Heart left ventricle (tissue), 13 donors: ENCODE results near the gene ABTB2.

Source experiments
- POLR2A ChIP-seq, 2 donors: fragments of 450-650 bp; IDR thresholded peaks; one replicate each; pipeline ENCODE4 v1.6.1; 2017; ENCODE audit warnings: antibody characterized with exemption in 2 of 2, mild to moderate bottlenecking in 2 of 2, moderate library complexity in 2 of 2
- TF ChIP-seq, protein P1 (sequence below), 12 donors: fragments of 200-600 bp; sonication (generic) in 4 of 12; IDR thresholded peaks; one replicate each; pipeline versions ENCODE4 v1.5.0 to v1.8.0; 2018 to 2022; ENCODE audit warnings: antibody characterized with exemption in 12 of 12, mild to moderate bottlenecking in 5 of 12
- donor health status: ischemic (EF 13 %, LVEDD 7.1; RV severe dilation, severe dysfunction).
- donor health status: DM: no; HTN: yes; CAD: no.
- donor health status: DM: no; HTN: no; CAD: no.
- donor health status: ischemic (EF 25% LVEDD 6.9; RV normal size, moderate dysfunction).
- donor health status: ischemic (EF 25% LVEDD 5.7; RV mildly dilated, moderate dysfunction).
- donor health status: ischemic (EF 35%, LVEDD 5.7; RV mildly dilated, moderate dysfunction).
- donor health status: nonischemic (EF 11% LVEDD 7.7; RV severe dilation, severe dysfunction).
- donor health status: DM: yes; HTN: yes; CAD: no.
- donor health status: PGD.
- donor health status: ischemic (EF 29% LVEDD 5.4; RV normal size, mild dysfunction).
- donor health status: nonischemic (EF 23%, LVEDD 6.1; RV moderate dilation, normal function).

DNA sequence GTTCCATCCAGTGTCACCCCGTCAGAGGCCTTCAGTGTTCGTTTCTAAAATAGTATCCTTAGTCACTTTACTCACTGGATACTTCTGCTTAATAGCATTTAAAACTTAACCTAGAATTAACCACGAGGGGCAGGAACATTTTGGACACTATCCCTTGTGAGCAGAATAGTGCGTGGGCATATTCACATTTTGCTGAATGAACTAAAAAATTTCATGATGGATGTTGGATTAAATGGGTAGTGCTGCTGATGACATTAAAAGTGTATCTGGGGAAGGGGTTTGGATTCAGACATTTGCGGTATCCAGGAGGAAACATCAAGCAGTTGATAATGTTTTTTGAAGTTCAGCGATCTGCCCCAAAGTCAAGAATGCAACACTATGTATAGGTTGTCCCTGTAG lies 253.1 kb downstream of the ABTB2 start:
- TF ChIP-seq, protein P1, sequence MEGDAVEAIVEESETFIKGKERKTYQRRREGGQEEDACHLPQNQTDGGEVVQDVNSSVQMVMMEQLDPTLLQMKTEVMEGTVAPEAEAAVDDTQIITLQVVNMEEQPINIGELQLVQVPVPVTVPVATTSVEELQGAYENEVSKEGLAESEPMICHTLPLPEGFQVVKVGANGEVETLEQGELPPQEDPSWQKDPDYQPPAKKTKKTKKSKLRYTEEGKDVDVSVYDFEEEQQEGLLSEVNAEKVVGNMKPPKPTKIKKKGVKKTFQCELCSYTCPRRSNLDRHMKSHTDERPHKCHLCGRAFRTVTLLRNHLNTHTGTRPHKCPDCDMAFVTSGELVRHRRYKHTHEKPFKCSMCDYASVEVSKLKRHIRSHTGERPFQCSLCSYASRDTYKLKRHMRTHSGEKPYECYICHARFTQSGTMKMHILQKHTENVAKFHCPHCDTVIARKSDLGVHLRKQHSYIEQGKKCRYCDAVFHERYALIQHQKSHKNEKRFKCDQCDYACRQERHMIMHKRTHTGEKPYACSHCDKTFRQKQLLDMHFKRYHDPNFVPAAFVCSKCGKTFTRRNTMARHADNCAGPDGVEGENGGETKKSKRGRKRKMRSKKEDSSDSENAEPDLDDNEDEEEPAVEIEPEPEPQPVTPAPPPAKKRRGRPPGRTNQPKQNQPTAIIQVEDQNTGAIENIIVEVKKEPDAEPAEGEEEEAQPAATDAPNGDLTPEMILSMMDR (IDR thresholded peaks at IDR 0.05), result no peak
- no peak for TF ChIP-seq POLR2A (IDR thresholded peaks at IDR 0.05)
